Endothelial cell (in vitro differentiated cells): ENCODE measurements around the gene SLC6A18. TPM values are rescaled to one million over a fixed set of nuclear protein-coding genes. Genes with fewer than 3 reads are reported as not detected.

Experiments used
- DNase-seq: peaks from one replicate; pipeline ENCODE4 v3.0.0; 2021; ENCODE audit warnings: low spot score
- H3K27ac Mint-ChIP-seq: one replicate; pipeline ENCODE4 v1.8.0; 2021; ENCODE audit warnings: mixed read lengths, inconsistent platforms; ENCODE audit not compliant: unreplicated experiment
- H3K27me3 Mint-ChIP-seq: one replicate; pipeline ENCODE4 v1.8.0; 2021; ENCODE audit warnings: mild to moderate bottlenecking, moderate library complexity, mixed read lengths, inconsistent platforms; ENCODE audit not compliant: unreplicated experiment
- H3K36me3 Mint-ChIP-seq: one replicate; pipeline ENCODE4 v1.8.0; 2021; ENCODE audit warnings: mild to moderate bottlenecking, low read depth, mixed read lengths, inconsistent platforms; ENCODE audit not compliant: unreplicated experiment
- H3K4me1 Mint-ChIP-seq: one replicate; pipeline ENCODE4 v1.8.0; 2021; ENCODE audit warnings: mild to moderate bottlenecking, mixed read lengths, inconsistent platforms; ENCODE audit not compliant: unreplicated experiment
- H3K4me3 Mint-ChIP-seq: one replicate; pipeline ENCODE4 v1.8.0; 2021; ENCODE audit warnings: mild to moderate bottlenecking, mixed read lengths, inconsistent platforms; ENCODE audit not compliant: unreplicated experiment
- H3K9me3 Mint-ChIP-seq: one replicate; pipeline ENCODE4 v1.8.0; 2021; ENCODE audit warnings: mixed read lengths, inconsistent platforms; ENCODE audit not compliant: unreplicated experiment
- CTCF ChIP-seq: fragments of 200-600 bp; sonication (generic); IDR thresholded peaks from one replicate; pipeline ENCODE4 v1.5.0; 2021; ENCODE audit warnings: antibody characterized with exemption; ENCODE audit not compliant: unreplicated experiment
- total RNA-seq: library from RNA; stranded (reverse); fragmentation: NEBNext Ultra II Directional; extraction: Animal tissue kit (Norgen Biotek cat#: 25700); gene quantifications from one replicate; pipeline ENCODE4 v1.2.1, GENCODE V29; 2021; ENCODE audit not compliant: unreplicated experiment

Gene SLC6A18
- total RNA-seq, 1 donor from 2014 or later = not detected

GRCh38 chr5:1181451-1182359, 43.5 kb upstream of the SLC6A18 start:
- no peak overlapping the region for H3K27ac Mint-ChIP-seq
- no peak for DNase-seq

GRCh38 chr5:1182360-1182632, 42.9 kb upstream of the SLC6A18 start:
- H3K9me3 Mint-ChIP-seq = no peaks in the 10 kb centered on the region
- no peak overlapping the region for H3K27ac Mint-ChIP-seq
- peaks cover 4% of the 10 kb centered on the region for H3K27me3 Mint-ChIP-seq
- no peaks in the 10 kb centered on the region for H3K36me3 Mint-ChIP-seq
- DNase-seq = no peak
- TF ChIP-seq CTCF = no peak
- H3K4me3 Mint-ChIP-seq = no peak overlapping the region
- H3K4me1 Mint-ChIP-seq = no peaks in the 10 kb centered on the region

More at GRCh38 chr5:1181451-1182359, 43.5 kb upstream of the SLC6A18 start:
- TF ChIP-seq CTCF = no peak
- Mint-ChIP-seq H3K4me3 (no peak overlapping the region), H3K27me3 (peaks cover 4% of the 10 kb centered on the region), H3K9me3 (no peaks in the 10 kb centered on the region), H3K4me1 (no peaks in the 10 kb centered on the region), H3K36me3 (no peaks in the 10 kb centered on the region)

- no peaks in the 10 kb centered on the region for H3K36me3 Mint-ChIP-seq
- no peak overlapping the region for H3K27ac Mint-ChIP-seq
- no peak overlapping the region for H3K4me3 Mint-ChIP-seq
- TF ChIP-seq CTCF = no peak
- no peaks in the 10 kb centered on the region for H3K9me3 Mint-ChIP-seq
- no peaks in the 10 kb centered on the region for H3K4me1 Mint-ChIP-seq
- peaks cover 4% of the 10 kb centered on the region for H3K27me3 Mint-ChIP-seq
- DNase-seq = no peak
Measured at GRCh38 chr5:1182633-1183423, 42.4 kb upstream of the SLC6A18 start.

GRCh38 chr5:1183424-1184162, 41.6 kb upstream of the SLC6A18 start:
- H3K4me3 Mint-ChIP-seq = no peak overlapping the region
- H3K36me3 Mint-ChIP-seq = no peaks in the 10 kb centered on the region
- peaks cover 4% of the 10 kb centered on the region for H3K27me3 Mint-ChIP-seq
- no peak overlapping the region for H3K27ac Mint-ChIP-seq
- H3K9me3 Mint-ChIP-seq = no peaks in the 10 kb centered on the region
- no peaks in the 10 kb centered on the region for H3K4me1 Mint-ChIP-seq
- no peak for TF ChIP-seq CTCF
- no peak for DNase-seq
